ENCODE data around the gene CLTB.

CLTB gene

DNA sequence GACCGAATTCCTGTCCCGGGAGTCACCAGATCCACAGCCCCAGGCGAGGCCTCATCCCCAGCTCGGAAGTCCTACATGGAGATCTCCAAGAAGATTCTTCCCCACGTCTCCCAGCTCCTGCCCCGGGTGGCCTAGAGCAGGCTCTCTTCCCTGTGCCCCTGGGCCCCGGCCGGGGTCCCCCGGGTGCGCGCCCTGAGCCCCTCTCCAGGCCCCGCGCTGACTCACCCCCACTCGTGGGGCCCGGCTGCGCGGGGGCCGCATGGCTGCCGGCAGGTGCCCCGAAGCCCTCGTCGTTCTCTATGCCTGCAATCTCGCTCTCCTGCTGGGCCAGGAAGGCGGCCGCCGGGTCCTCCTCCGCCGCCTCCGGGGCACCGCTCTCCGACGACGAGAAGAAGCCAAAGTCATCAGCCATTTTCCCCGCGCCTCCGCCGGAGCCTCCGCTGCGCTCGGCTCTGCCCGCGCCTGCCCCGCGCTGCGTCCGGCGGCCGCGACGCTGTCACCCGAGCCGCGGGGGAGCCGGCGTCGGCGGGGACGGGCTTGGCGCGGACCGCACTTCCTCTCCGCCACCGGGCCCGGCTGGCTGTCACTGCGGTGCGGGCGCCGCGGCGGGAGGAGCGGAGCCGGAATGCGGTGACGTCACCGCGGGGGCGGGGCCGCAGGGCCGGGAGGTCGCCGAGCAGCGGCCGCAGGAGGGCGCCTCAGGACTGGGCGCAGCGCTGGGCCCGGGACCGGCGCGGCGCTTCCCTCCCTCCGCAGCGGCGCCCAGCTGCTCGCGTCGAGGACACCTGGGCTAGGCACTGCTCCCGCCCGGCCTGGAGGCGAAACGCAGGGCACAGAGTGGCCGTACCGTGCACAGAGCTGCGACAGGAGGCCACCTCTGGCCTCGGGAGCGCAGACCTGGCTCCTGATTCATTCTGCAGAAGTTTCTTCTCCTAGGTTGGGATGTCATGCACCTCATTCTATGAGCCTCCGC, at the start of gene CLTB:
TSS of gene CLTB (minus strand) at position 588 of the 973 bp plus-strand sequence. CDS start at position 412, 176 bp downstream.
- peaks cover 4% of the 10 kb centered on the region for H3K27me3 ChIP-seq (ENCODE audit: control insufficient read depth, insufficient read depth, low read length)
- peak within 1 kb of the TSS; percentile 77 for H3K4me3 ChIP-seq (ENCODE audit: low read depth, low read length)
- H3K36me3 ChIP-seq (ENCODE audit: control insufficient read depth, insufficient read depth, low read length), result no peaks in the 10 kb centered on the region
- no peaks in the 10 kb centered on the region for H3K4me1 ChIP-seq (ENCODE audit: control insufficient read depth, insufficient read depth, low read length)
- peak within 1 kb of the TSS; percentile 64 for H3K9ac ChIP-seq (ENCODE audit: low read depth, low read length)
- H3K27ac ChIP-seq (ENCODE audit: low read depth, low read length), result peak within 1 kb of the TSS; percentile 26
- H3K9me3 ChIP-seq (ENCODE audit: control insufficient read depth, insufficient read depth, low read length), result peaks cover 13% of the 10 kb centered on the region

DNA sequence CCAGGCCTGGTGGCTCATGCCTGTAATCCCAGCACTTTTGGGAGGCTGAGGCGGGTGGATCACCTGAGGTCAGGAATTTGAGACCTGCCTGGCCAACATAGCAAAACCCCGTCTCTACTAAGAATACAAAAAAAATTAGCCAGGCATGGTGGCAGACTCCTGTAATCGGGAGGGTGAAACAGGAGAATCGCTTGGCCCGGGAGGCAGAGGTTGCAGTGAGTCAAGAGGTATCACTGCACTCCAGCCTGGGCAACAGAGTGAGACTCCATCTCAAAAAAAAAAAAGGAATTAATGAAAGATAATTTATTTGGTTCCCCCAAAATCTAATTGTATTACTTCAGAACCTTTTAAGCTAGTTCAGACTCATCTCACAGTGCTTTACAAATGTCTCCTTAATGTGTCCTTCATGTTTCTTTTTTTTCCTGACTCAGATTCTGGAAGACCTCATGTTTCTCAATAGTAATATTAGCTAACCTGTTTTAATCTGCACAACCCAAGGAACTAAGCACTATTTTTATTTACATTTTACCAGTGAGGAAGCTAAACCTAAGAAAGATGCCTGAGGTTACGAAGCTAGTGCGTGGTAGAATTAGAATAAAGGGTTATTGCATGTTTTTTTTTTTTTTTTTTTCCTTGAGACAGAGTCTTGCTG, 46.9 kb upstream of the CLTB start:
- Histone ChIP-seq H3K27ac (ENCODE audit: low read depth, low read length) (no peak overlapping the region), H3K36me3 (ENCODE audit: control insufficient read depth, insufficient read depth, low read length) (peaks cover 11% of the 10 kb centered on the region), H3K9me3 (ENCODE audit: control insufficient read depth, insufficient read depth, low read length) (no peaks in the 10 kb centered on the region), H3K27me3 (ENCODE audit: control insufficient read depth, insufficient read depth, low read length) (no peaks in the 10 kb centered on the region), H3K4me3 (ENCODE audit: low read depth, low read length) (no peak overlapping the region), H3K9ac (ENCODE audit: low read depth, low read length) (no peak overlapping the region), H3K4me1 (ENCODE audit: control insufficient read depth, insufficient read depth, low read length) (no peaks in the 10 kb centered on the region)

DNA sequence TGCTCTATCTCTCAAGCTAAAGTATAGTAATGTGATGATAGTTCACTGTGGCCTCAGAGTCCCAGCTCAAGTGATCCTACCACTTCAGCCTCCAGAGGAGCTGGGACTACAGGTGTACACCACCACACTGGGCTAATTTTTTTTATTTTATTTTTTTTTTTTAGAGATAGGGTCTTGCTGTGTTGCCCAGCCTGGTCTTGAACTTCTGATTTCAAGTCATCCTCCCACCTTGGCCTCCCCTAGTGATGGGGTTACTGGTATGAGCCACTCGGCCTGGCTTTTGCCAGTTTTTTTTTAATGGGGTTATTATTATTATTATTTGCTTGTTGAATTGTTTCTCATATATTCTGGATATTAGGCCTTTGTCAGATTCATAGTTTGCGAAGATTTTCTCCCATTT, 45.0 kb upstream of the CLTB start:
- Histone ChIP-seq H3K4me3 (ENCODE audit: low read depth, low read length) (no peak overlapping the region), H3K36me3 (ENCODE audit: control insufficient read depth, insufficient read depth, low read length) (peaks cover 7% of the 10 kb centered on the region), H3K27ac (ENCODE audit: low read depth, low read length) (no peak overlapping the region), H3K9ac (ENCODE audit: low read depth, low read length) (no peak overlapping the region), H3K9me3 (ENCODE audit: control insufficient read depth, insufficient read depth, low read length) (no peaks in the 10 kb centered on the region), H3K4me1 (ENCODE audit: control insufficient read depth, insufficient read depth, low read length) (no peaks in the 10 kb centered on the region), H3K27me3 (ENCODE audit: control insufficient read depth, insufficient read depth, low read length) (no peaks in the 10 kb centered on the region)

GRCh38 chr5:176458904-176459561, 42.7 kb upstream of the CLTB start:
- H3K9me3 ChIP-seq (ENCODE audit: control insufficient read depth, insufficient read depth, low read length), result no peaks in the 10 kb centered on the region
- H3K4me3 ChIP-seq (ENCODE audit: low read depth, low read length), result no peak overlapping the region
- no peaks in the 10 kb centered on the region for H3K27me3 ChIP-seq (ENCODE audit: control insufficient read depth, insufficient read depth, low read length)
- no peaks in the 10 kb centered on the region for H3K4me1 ChIP-seq (ENCODE audit: control insufficient read depth, insufficient read depth, low read length)
- no peak overlapping the region for H3K27ac ChIP-seq (ENCODE audit: low read depth, low read length)
- peaks cover 10% of the 10 kb centered on the region for H3K36me3 ChIP-seq (ENCODE audit: control insufficient read depth, insufficient read depth, low read length)
- no peak overlapping the region for H3K9ac ChIP-seq (ENCODE audit: low read depth, low read length)

GRCh38 chr5:176454724-176455394, 38.5 kb upstream of the CLTB start:
- peaks cover 30% of the 10 kb centered on the region for H3K36me3 ChIP-seq (ENCODE audit: control insufficient read depth, insufficient read depth, low read length)
- no peak overlapping the region for H3K27ac ChIP-seq (ENCODE audit: low read depth, low read length)
- H3K9me3 ChIP-seq (ENCODE audit: control insufficient read depth, insufficient read depth, low read length), result no peaks in the 10 kb centered on the region
- no peak overlapping the region for H3K9ac ChIP-seq (ENCODE audit: low read depth, low read length)
- no peaks in the 10 kb centered on the region for H3K4me1 ChIP-seq (ENCODE audit: control insufficient read depth, insufficient read depth, low read length)
- no peak overlapping the region for H3K4me3 ChIP-seq (ENCODE audit: low read depth, low read length)
- no peaks in the 10 kb centered on the region for H3K27me3 ChIP-seq (ENCODE audit: control insufficient read depth, insufficient read depth, low read length)

GRCh38 chr5:176450077-176450476, 33.7 kb upstream of the CLTB start:
- H3K9ac ChIP-seq (ENCODE audit: low read depth, low read length), result no peak overlapping the region

DNA sequence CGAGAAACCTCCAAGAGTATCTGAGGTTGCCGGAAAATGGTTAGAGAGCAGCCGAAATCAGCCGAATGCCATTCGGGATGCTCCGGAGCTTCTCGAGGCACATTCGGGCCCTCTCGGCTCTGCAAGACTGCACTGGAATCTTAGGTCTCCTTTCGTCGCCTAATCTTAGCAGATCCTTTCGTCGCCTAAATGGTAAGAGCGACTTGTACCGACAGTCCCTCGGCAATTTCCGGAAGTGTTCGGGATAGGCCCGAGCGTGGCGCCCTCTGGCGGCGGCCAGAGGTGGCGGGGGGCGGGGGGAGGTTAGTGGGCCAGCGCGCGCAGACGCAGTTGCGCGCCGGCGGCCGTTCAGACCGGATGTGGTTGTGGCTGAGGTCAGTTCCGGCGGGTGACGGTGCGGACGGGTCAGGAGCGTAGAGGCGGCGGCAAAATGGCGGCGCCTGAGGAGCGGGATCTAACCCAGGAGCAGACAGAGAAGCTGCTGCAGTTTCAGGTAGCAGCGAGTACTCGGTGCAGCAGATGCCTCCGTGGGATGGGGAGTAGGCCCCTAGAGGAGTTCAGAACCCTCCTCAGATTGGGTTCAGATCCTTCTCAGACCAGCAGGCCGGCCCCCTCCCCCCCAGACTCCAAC, 31.8 kb upstream of the CLTB start, which contains the start of gene FAF2:
TSS of gene FAF2 (plus strand) at position 408 of the 631 bp plus-strand sequence. CDS start at position 431, 23 bp downstream.
- H3K9me3 ChIP-seq (ENCODE audit: control insufficient read depth, insufficient read depth, low read length), result no peaks in the 10 kb centered on the region
- peaks cover 10% of the 10 kb centered on the region for H3K36me3 ChIP-seq (ENCODE audit: control insufficient read depth, insufficient read depth, low read length)
- H3K9ac ChIP-seq (ENCODE audit: low read depth, low read length), result peak within 1 kb of the TSS; percentile 95

More at GRCh38 chr5:176450077-176450476, 33.7 kb upstream of the CLTB start:
- peaks cover 29% of the 10 kb centered on the region for H3K36me3 ChIP-seq (ENCODE audit: control insufficient read depth, insufficient read depth, low read length)
- H3K9me3 ChIP-seq (ENCODE audit: control insufficient read depth, insufficient read depth, low read length), result no peaks in the 10 kb centered on the region
- no peak overlapping the region for H3K27ac ChIP-seq (ENCODE audit: low read depth, low read length)
- H3K4me3 ChIP-seq (ENCODE audit: low read depth, low read length), result no peak overlapping the region
- H3K4me1 ChIP-seq (ENCODE audit: control insufficient read depth, insufficient read depth, low read length), result no peaks in the 10 kb centered on the region
- H3K27me3 ChIP-seq (ENCODE audit: control insufficient read depth, insufficient read depth, low read length), result no peaks in the 10 kb centered on the region

GRCh38 chr5:176447591-176447977, 31.2 kb upstream of the CLTB start:
- no peaks in the 10 kb centered on the region for H3K4me1 ChIP-seq (ENCODE audit: control insufficient read depth, insufficient read depth, low read length)
- H3K9me3 ChIP-seq (ENCODE audit: control insufficient read depth, insufficient read depth, low read length), result no peaks in the 10 kb centered on the region
- peak overlapping the region; percentile 99 for H3K27ac ChIP-seq (ENCODE audit: low read depth, low read length)
- H3K36me3 ChIP-seq (ENCODE audit: control insufficient read depth, insufficient read depth, low read length), result peaks cover 5% of the 10 kb centered on the region
- peak overlapping the region; percentile 88 for H3K9ac ChIP-seq (ENCODE audit: low read depth, low read length)
- H3K4me3 ChIP-seq (ENCODE audit: low read depth, low read length), result peak overlapping the region; percentile 82
- no peaks in the 10 kb centered on the region for H3K27me3 ChIP-seq (ENCODE audit: control insufficient read depth, insufficient read depth, low read length)

More for the DNA sequence above, 31.8 kb upstream of the CLTB start, which contains the start of gene FAF2:
- Histone ChIP-seq H3K27ac (ENCODE audit: low read depth, low read length) (peak within 1 kb of the TSS; percentile 99), H3K4me1 (ENCODE audit: control insufficient read depth, insufficient read depth, low read length) (no peaks in the 10 kb centered on the region), H3K27me3 (ENCODE audit: control insufficient read depth, insufficient read depth, low read length) (no peaks in the 10 kb centered on the region), H3K4me3 (ENCODE audit: low read depth, low read length) (peak within 1 kb of the TSS; percentile 99)

- Histone ChIP-seq H3K9me3 (ENCODE audit: control insufficient read depth, insufficient read depth, low read length) (no peaks in the 10 kb centered on the region), H3K4me1 (ENCODE audit: control insufficient read depth, insufficient read depth, low read length) (peaks cover 4% of the 10 kb centered on the region), H3K4me3 (ENCODE audit: low read depth, low read length) (peak overlapping the region; percentile 82), H3K36me3 (ENCODE audit: control insufficient read depth, insufficient read depth, low read length) (no peaks in the 10 kb centered on the region), H3K27me3 (ENCODE audit: control insufficient read depth, insufficient read depth, low read length) (no peaks in the 10 kb centered on the region), H3K27ac (ENCODE audit: low read depth, low read length) (peak overlapping the region; percentile 99), H3K9ac (ENCODE audit: low read depth, low read length) (peak overlapping the region; percentile 88)
Measured at GRCh38 chr5:176446884-176447590, 30.7 kb upstream of the CLTB start.

Measured in HUES48 (cell line).